KOPT-K1 (cell line): Measurements from ENCODE around the gene RNF31.
"Not testable (repeated sequence)": the region's sequence is repeated elsewhere in the genome, so short reads cannot be mapped to it uniquely, and the experiment has no call there.

Source experiments
- H3K27ac ChIP-seq: fragments of 200-600 bp; sonication (generic); 2 replicates; pipeline ENCODE4 v1.5.1; 2016; ENCODE audit warnings: antibody characterized with exemption, mild to moderate bottlenecking, low read depth, low read length; ENCODE audit not compliant: poor library complexity, severe bottlenecking
- H3K36me3 ChIP-seq: fragments of 200-600 bp; sonication (generic); 2 replicates; pipeline ENCODE4 v1.5.1; 2017; ENCODE audit warnings: antibody characterized with exemption, mild to moderate bottlenecking, low read length, moderate library complexity; ENCODE audit not compliant: insufficient read depth
- H3K9me3 ChIP-seq: fragments of 200-600 bp; sonication (generic); 2 replicates; pipeline ENCODE4 v1.5.1; 2017; ENCODE audit warnings: antibody characterized with exemption, low read length, mild to moderate bottlenecking; ENCODE audit not compliant: insufficient read depth, poor library complexity, severe bottlenecking

Gene RNF31

DNA sequence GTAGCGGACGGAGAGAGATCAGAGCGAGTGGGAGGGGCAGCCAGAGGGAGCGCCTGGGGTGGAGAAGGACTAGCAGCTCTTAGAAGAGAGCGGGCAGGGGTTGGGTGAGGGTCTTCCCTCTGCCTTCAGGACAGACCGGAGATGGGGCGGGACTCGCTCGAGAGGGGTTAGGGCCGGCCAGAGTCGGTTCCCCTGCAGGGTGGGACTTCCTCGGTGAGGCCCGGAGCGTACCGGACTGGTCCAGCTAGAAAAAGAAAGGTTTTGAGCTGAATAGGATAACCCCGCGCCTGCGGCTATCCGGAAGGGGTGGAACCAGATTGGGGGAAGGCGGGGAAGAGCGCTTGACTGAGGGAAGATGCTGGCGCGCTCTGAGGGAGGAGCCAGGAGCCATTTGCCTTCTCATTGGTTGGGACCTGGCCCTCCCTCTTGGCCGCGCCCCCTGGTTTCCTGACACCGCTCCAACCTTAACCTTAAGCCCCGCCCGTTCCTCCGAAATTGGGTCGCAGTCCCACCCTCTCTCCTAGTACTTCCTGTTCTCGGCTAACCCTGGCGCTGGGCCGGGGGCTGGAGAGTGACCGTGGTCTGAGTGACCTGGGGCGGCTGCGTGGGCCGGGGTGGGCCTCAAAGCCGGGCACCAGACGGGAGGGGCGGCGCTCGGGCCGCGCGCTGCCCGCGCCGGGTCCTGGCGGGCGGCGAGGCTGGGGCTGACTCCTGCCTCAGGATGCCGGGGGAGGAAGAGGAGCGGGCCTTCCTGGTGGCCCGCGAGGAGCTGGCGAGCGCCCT is at the start of gene RNF31:
Gene RNF31 (plus strand): TSS at position 521 of the 783 bp plus-strand sequence. CDS start 201 bp downstream, at position 722.
- Histone ChIP-seq H3K9me3 (no peaks in the 10 kb centered on the region), H3K27ac (peak within 1 kb of the TSS; percentile 96), H3K36me3 (peaks cover 65% of the 10 kb centered on the region)

DNA sequence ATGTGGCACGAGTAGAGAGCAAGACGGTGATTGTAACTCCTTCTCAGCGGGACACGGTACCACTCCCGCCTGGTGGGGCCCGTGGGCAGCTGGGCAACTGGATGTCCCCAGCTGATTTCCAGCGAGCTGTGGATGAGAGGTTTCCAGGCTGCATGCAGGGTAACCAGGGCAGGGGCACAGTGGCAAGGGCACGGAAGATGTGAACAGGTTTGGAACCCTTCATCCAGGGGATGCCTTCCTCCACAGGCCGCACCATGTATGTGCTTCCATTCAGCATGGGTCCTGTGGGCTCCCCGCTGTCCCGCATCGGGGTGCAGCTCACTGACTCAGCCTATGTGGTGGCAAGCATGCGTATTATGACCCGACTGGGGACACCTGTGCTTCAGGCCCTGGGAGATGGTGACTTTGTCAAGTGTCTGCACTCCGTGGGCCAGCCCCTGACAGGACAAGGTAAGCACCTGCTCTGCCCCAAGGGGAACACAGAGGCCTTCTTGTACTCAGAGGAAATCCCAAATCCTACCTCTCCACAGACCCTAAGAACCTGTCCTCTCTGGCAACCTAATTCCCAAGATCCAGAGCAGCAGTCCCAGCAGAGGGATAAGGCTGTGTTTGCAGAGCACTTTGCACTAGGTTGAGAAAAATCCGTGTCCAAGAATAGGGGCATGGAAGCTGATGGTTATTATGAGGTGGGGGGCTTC is 48.9 kb upstream of the RNF31 start:
- H3K9me3 ChIP-seq, result no peaks in the 10 kb centered on the region
- no peak overlapping the region for H3K27ac ChIP-seq
- no peaks in the 10 kb centered on the region; the same call in 1 of the 2 replicates for H3K36me3 ChIP-seq

DNA sequence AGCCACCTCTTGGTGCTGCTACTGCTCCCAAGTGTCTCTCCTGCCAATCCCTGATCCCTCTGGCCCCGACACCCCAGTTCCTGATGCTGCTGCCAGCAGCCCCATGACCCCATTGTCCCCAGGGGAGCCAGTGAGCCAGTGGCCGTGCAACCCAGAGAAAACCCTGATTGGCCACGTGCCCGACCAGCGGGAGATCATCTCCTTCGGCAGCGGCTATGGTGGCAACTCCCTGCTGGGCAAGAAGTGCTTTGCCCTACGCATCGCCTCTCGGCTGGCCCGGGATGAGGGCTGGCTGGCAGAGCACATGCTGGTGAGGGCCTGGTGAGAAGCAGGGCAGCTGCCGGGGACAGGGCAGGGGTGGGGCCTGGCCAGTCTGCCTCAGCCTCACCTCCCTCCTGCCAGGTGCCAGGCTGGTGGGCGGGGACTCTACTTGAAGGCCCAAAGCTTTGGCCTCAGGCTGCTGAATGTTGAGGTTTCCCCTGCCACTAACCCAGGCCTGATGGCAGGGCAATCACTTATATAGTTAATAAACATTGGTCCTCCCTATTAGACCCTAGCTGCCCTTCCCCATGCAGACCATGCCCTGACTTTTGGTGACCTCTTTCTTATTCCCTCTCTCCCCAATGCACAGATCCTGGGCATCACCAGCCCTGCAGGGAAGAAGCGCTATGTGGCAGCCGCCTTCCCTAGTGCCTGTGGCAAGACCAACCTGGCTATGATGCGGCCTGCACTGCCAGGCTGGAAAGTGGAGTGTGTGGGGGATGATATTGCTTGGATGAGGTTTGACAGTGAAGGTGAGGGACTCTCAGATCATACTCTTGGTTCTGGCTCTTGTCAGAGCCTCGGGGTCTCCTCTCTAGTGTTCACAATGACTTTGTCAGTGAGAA is 48.1 kb upstream of the RNF31 start:
- Histone ChIP-seq H3K9me3 (no peaks in the 10 kb centered on the region), H3K27ac (no peak overlapping the region), H3K36me3 (no peaks in the 10 kb centered on the region; the same call in 1 of the 2 replicates)

DNA sequence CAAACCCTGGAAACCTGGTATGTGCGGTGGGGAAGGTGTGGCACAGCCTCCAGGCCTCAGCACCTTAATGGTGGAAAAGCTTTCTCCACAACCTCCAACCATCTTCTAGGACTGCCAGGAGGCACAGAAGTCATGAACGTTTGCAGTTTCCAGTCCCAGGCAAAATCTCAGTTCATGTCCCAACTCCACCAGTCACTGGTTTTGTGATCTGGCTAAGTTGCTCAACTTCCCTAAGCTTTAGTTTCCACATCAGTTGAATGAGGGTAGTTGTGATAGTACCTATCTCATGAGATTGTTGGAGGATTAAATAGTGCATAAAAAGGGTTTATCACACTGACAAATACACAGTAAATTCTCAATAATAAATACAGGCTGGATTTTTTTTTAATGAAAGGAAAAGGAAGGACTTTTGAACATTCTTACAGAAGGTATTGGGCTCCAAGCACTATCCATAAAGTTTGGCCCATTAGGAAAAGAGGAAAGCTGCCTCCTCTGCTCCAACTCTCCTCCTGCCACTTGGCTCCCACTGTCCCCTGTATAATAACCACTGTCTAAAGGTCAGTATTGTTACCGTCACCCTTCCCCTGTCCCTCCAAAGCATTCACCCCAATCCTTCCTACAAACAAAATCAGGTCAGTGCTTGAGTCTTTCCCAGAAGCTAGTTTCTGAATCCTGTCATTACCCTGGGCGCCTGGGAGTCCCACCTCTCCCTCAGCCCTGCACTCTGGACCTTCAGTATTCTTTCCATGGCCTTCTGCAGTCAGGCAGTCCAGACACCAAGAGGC is 46.9 kb upstream of the RNF31 start:
- Histone ChIP-seq H3K9me3 (no peaks in the 10 kb centered on the region), H3K36me3 (no peaks in the 10 kb centered on the region; the same call in 1 of the 2 replicates), H3K27ac (no peak overlapping the region)

DNA sequence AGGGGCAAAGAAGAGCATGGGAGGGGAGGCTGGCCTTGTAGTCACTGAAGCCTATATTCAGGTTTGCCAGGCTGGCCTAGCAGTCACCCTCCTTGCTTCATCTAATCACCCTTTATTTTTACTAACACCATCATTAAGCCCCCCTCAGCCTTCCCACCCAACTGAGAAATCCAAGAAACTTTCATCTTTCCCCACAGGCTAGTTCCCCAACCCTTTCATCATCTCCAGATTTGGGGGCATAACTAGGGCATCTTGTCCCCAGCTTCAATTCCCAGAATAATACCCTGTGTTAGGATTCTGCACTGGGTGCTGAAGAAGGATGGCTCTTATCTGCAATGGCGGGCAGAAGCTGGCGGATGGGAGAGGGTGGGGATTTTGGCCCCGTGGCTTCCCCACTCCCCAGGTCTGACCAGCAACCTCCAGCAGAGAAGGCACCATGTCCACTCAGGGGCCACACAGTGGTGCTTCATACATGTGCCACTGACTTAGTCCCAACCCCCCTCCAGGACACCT is 46.3 kb upstream of the RNF31 start:
- Histone ChIP-seq H3K9me3 (no peaks in the 10 kb centered on the region), H3K27ac (no peak overlapping the region), H3K36me3 (no peaks in the 10 kb centered on the region; the same call in 1 of the 2 replicates)

DNA sequence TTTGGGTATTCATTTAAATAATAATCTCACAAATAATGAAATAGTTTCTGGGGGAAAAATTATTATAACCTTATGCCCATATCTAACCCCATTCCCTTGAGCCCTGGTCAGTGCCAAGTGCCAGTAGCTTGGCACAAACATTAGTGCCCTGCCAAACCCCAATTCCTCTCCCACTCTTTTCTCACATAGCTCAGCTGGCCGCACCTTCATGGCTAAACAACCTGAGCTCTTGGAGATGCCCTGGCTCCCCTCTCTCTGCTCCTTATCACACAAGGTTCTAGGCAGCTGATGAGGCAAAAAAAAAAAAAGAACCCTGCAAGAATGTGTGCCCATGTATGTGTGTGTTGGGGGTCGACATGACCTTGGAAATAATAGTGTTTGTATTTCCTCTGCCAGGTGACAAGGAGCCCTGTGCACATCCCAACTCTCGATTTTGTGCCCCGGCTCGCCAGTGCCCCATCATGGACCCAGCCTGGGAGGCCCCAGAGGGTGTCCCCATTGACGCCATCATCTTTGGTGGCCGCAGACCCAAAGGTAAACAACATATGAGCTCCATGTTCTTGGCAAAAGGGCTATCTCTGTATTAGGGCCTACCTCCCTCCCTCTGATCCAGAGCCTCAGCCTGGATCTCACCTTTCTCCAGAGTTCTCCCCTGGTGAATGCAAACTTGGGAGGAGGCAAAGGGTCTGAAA is 44.8 kb upstream of the RNF31 start:
- H3K36me3 ChIP-seq, result no peaks in the 10 kb centered on the region; the same call in 1 of the 2 replicates
- H3K27ac ChIP-seq, result no peak overlapping the region
- no peaks in the 10 kb centered on the region for H3K9me3 ChIP-seq

DNA sequence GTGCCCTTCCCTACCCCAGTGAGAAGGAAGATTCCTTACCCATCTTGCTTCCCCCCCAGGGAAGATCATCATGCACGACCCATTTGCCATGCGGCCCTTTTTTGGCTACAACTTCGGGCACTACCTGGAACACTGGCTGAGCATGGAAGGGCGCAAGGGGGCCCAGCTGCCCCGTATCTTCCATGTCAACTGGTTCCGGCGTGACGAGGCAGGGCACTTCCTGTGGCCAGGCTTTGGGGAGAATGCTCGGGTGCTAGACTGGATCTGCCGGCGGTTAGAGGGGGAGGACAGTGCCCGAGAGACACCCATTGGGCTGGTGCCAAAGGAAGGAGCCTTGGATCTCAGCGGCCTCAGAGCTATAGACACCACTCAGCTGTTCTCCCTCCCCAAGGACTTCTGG is 43.8 kb upstream of the RNF31 start:
- no peak overlapping the region for H3K27ac ChIP-seq
- no peaks in the 10 kb centered on the region; the same call in 1 of the 2 replicates for H3K36me3 ChIP-seq

DNA sequence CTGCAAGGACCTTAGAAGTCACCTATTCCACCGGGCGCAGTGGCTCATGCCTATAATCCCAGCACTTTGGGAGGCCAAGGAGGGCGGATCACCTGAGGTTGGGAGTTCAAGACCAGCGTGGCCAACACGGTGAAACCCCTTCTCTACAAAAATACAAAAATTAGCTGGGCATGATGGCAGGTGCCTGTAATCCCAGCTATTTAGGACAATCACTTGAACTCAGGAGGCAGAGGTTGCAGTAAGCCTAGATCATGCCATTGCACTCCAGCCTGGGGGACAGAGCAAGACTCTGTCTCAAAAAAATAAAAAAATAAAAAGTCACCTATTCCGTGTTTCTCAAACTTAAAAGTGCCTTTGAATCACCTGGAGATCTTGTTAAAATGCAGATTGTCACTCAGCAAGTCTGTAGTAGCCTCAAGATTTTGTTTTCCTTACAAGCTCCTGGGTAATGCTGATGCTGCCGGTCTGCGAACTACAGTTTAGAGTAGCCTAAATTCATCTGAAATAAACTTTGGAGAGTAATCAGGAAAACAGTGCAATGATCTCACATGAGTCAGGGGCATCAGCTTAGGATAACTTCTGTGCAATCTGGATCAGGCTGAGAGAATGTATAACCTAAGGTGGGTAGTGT is 41.6 kb upstream of the RNF31 start:
- H3K9me3 ChIP-seq, H3K36me3 ChIP-seq, H3K27ac ChIP-seq: not testable (repeated sequence)

More for the DNA sequence above, 43.8 kb upstream of the RNF31 start:
- H3K9me3 ChIP-seq, result no peaks in the 10 kb centered on the region

DNA sequence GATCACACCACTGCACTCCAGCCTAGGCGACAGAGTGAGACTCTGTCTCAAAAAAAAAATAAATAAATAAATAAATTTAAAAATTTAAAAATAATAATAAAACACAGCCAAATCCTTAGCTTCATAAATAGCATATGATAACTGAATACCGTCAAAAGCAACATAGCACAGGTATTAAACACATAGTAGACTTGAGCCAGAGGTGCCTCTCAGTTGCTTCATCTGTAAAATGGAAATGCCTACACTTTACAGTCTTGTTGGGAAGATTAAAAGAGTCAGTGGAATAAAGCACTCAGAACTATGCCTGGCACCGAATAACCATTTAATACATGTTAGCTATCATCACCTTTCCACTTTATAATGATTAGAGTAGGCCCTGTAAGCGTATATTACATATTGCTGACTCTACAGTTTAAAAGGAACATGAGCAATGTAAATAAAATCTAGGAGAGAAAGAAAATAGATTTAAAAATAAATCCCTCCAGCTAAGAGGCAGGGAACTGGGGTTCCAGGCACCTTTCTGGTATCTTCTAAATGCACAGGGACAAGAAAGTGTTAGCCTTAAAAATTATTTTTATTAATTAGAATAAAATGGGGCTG is 40.5 kb upstream of the RNF31 start:
- H3K27ac ChIP-seq, result no peak overlapping the region
- H3K9me3 ChIP-seq, result no peaks in the 10 kb centered on the region
- H3K36me3 ChIP-seq, result no peaks in the 10 kb centered on the region

DNA sequence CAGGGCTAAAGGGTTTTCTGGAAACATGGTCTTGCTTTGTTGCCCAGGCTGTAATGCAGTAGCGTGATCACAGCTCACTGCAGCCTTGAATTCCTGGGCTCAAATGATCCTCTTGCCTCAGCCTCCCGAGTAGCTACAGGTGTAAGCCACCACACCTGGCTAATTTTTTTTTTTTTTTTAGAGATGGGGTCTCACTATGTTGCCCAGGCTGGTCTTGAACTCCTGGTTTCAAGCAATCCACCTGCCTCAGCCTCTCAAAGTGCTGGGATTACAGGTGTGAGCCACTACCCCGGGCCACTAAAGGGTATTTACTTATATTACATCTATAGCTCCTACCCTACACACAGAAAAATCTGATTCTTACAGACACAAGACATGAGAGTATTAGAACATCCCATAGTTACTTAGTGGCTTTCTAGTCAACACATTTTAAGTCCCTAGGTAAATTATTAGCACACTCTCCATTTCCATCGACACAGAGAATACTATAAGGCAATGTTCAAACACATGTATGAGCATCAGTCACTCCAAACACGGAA is 38.9 kb upstream of the RNF31 start:
- peak overlapping the region; percentile 54 for H3K27ac ChIP-seq
- no peaks in the 10 kb centered on the region for H3K9me3 ChIP-seq
- H3K36me3 ChIP-seq, result no peaks in the 10 kb centered on the region

DNA sequence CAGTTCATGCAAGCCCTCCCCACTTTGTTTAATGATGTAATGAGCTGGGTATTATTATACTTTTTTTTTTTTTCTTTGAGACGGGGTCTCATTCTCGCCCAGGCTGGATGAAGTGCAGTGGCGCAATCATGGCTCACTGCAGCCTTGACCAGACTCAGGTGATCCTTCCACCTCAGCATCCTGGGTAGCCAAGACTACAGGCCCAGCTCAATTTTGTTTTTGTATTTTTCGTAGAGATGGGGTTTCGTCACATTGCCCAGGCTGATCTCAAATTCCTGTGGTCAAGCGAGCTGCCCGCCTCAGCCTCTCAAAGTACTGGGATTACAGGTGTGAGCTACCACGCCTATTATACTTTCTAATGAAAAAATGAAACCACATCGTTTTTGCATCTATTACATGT is 37.2 kb upstream of the RNF31 start:
- H3K36me3 ChIP-seq, result no peaks in the 10 kb centered on the region
- H3K27ac ChIP-seq, result no peak overlapping the region
- H3K9me3 ChIP-seq, result no peaks in the 10 kb centered on the region

DNA sequence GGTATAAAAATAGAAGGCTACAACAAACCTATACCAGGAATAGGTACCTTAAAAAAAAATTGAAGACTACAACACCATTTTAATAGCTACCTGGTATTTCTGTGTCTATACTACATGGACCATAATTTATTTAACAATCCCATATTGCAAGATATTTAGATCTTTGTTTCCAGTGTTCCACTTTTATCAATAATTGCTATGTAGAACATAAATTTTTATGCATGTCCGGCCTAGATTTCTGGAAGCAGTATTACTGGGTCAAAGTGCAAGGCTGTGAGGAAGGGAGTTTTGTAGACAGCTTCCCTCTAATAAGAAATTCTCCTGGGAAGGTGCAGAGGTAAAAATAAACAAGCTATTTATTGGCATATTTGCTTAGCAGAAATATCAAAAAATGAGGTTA is 36.8 kb upstream of the RNF31 start:
- no peak overlapping the region for H3K27ac ChIP-seq
- H3K9me3 ChIP-seq, result no peaks in the 10 kb centered on the region
- H3K36me3 ChIP-seq, result no peaks in the 10 kb centered on the region

DNA sequence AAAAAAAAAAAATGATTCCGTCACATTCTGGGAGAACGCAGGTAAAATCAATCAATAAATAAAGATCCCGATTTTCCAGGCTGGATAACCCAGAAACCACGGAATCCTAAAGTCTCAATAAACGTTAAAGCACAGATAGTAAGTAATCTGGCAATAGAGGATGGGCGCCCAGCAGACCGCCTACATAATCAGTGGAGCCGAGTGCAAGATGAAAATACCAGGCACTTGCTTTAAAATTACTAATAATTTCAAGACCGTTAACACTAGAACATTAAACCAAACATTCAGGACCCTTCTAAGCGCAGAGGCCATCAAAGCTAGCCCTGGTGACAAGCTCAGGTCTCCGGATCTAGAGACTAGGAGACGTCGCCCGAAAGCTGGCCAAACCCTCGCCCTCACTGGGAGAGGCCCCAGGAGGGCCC is 33.9 kb upstream of the RNF31 start:
- Histone ChIP-seq H3K27ac (peak overlapping the region; percentile 96), H3K36me3 (peaks cover 24% of the 10 kb centered on the region), H3K9me3 (no peaks in the 10 kb centered on the region)
